GM19467 (cell line): ENCODE results near the gene HNF1A.
"Not testable (repeated sequence)": the region's sequence is repeated elsewhere in the genome, so short reads cannot be mapped to it uniquely, and the experiment has no call there.

Experiments
- ATAC-seq: cut with Tn5 transposase; IDR thresholded peaks from one replicate; pipeline ENCODE4 v1.9.1; 2021; ENCODE audit warnings: mild to moderate bottlenecking, moderate library complexity; ENCODE audit not compliant: unreplicated experiment

The HNF1A gene

GRCh38 chr12:120978296-120979219, at the start of gene HNF1A:
TSS of gene HNF1A (plus strand) at chr12:120978543. CDS start at chr12:120978769, 226 bp downstream.
- no peak for ATAC-seq

GRCh38 chr12:120928864-120929652, 49.3 kb upstream of the HNF1A start:
- ATAC-seq: no peak

- ATAC-seq: no peak
These were observed 48.3 kb upstream of the HNF1A start for GRCh38 chr12:120930032-120930431.

GRCh38 chr12:120932058-120932457, 46.3 kb upstream of the HNF1A start:
- no peak for ATAC-seq

- ATAC-seq: no peak
These were observed 45.3 kb upstream of the HNF1A start for GRCh38 chr12:120932956-120933526.

- ATAC-seq: no peak
These were observed 44.6 kb upstream of the HNF1A start for GRCh38 chr12:120933786-120934185.

GRCh38 chr12:120936197-120936596, 42.1 kb upstream of the HNF1A start:
- no peak for ATAC-seq

GRCh38 chr12:120938496-120938895, 39.8 kb upstream of the HNF1A start:
- ATAC-seq: no peak

GRCh38 chr12:120939523-120939922, 38.8 kb upstream of the HNF1A start:
- no peak for ATAC-seq

- ATAC-seq: no peak
These were observed 38.3 kb upstream of the HNF1A start for GRCh38 chr12:120940006-120940405.

GRCh38 chr12:120940799-120941198, 37.5 kb upstream of the HNF1A start:
- ATAC-seq: no peak

- ATAC-seq: no peak
These were observed 36.9 kb upstream of the HNF1A start for GRCh38 chr12:120941412-120941811.

GRCh38 chr12:120941846-120942405, 36.4 kb upstream of the HNF1A start:
- no peak for ATAC-seq

- ATAC-seq: no peak
These were observed 34.9 kb upstream of the HNF1A start for GRCh38 chr12:120943482-120943881.

- ATAC-seq: no peak
These were observed 33.6 kb upstream of the HNF1A start for GRCh38 chr12:120944645-120945217.

GRCh38 chr12:120945516-120945915, 32.8 kb upstream of the HNF1A start:
- not testable (repeated sequence) for ATAC-seq

GRCh38 chr12:120950260-120950799, 28.0 kb upstream of the HNF1A start:
- not testable (repeated sequence) for ATAC-seq

- ATAC-seq: no peak
These were observed 27.5 kb upstream of the HNF1A start for GRCh38 chr12:120950807-120951206.

GRCh38 chr12:120955232-120955631, 23.1 kb upstream of the HNF1A start:
- ATAC-seq: no peak

GRCh38 chr12:120956579-120957300, 21.6 kb upstream of the HNF1A start:
- ATAC-seq: no peak
